K562 (cell line): ENCODE measurements around the gene FUT2. TPM values are rescaled to one million over a fixed set of nuclear protein-coding genes. Genes with fewer than 3 reads are reported as not detected.

Source experiments
- CEBPZ ChIP-seq: fragments of 150-350 bp; IDR thresholded peaks from 2 replicates; pipeline ENCODE4 v1.6.1; 2014; ENCODE audit warnings: low read depth, mild to moderate bottlenecking, low read length, borderline replicate concordance
- CREB5 ChIP-seq: fragments of 250-450 bp; sonication (Bioruptor Pico); IDR thresholded peaks from 2 replicates; pipeline ENCODE4 v1.5.0; 2020; ENCODE audit warnings: mild to moderate bottlenecking
- CXXC5 ChIP-seq: fragments of 250-450 bp; sonication (Bioruptor Pico); IDR thresholded peaks from 2 replicates; pipeline ENCODE4 v1.8.0; 2022; ENCODE audit warnings: inconsistent platforms, mild to moderate bottlenecking, moderate library complexity
- ELF4 ChIP-seq: fragments of 450-650 bp; formaldehyde crosslinking; IDR thresholded peaks from 2 replicates; pipeline ENCODE4 v1.4.0; 2022; ENCODE audit warnings: missing genetic modification characterization
- GATA2 ChIP-seq: sonication (generic); formaldehyde crosslinking; IDR thresholded peaks from 2 replicates; pipeline ENCODE4 v1.4.0; 2020; ENCODE audit warnings: mild to moderate bottlenecking, missing genetic modification reagents
- KAT2B ChIP-seq: IDR thresholded peaks from one replicate; pipeline ENCODE4 v1.6.1; 2012; ENCODE audit warnings: low read depth, mild to moderate bottlenecking, control low read depth, inconsistent platforms, low read length, moderate library complexity
- LEF1 ChIP-seq: fragments of 450-650 bp; IDR thresholded peaks from 2 replicates; pipeline ENCODE4 v1.6.1; 2016; ENCODE audit warnings: mild to moderate bottlenecking
- PCBP2 ChIP-seq: fragments of 200-400 bp; formaldehyde crosslinking; IDR thresholded peaks from 2 replicates; pipeline ENCODE4 v1.6.1; 2018; ENCODE audit warnings: low read length, low read depth, mild to moderate bottlenecking, moderate library complexity; ENCODE audit not compliant: poor library complexity, severe bottlenecking
- PHB2 ChIP-seq: fragments of 450-650 bp; IDR thresholded peaks from 2 replicates; pipeline ENCODE4 v1.6.1; 2017; ENCODE audit warnings: low read depth
- SIN3B ChIP-seq: fragments of 450-650 bp; IDR thresholded peaks from 2 replicates; pipeline ENCODE4 v1.6.1; 2017; ENCODE audit warnings: low read depth, mild to moderate bottlenecking, moderate library complexity
- SMAD4 ChIP-seq: fragments of 250-450 bp; sonication (Bioruptor Pico); conservative IDR thresholded peaks from 2 replicates; pipeline ENCODE4 v1.8.0; 2021; ENCODE audit warnings: inconsistent platforms, mild to moderate bottlenecking, moderate library complexity
- SOX6 ChIP-seq: fragments of 450-650 bp; IDR thresholded peaks from 2 replicates; pipeline ENCODE4 v1.6.1; 2014; ENCODE audit warnings: mild to moderate bottlenecking
- TFAP4 ChIP-seq: sonication (generic); formaldehyde crosslinking; IDR thresholded peaks from 2 replicates; pipeline ENCODE4 v1.8.0; 2022; ENCODE audit warnings: missing genetic modification reagents, mild to moderate bottlenecking, moderate library complexity, borderline replicate concordance
- THAP12 ChIP-seq: fragments of 250-450 bp; sonication (Bioruptor Pico); IDR thresholded peaks from 2 replicates; pipeline ENCODE4 v1.9.0; 2021; ENCODE audit warnings: mild to moderate bottlenecking, inconsistent platforms
- ZBTB49 ChIP-seq: sonication (generic); formaldehyde crosslinking; IDR thresholded peaks from 2 replicates; pipeline ENCODE4 v1.8.0; 2022; ENCODE audit warnings: missing genetic modification reagents, mild to moderate bottlenecking, borderline replicate concordance
- ZNF217 ChIP-seq: sonication (generic); formaldehyde crosslinking; IDR thresholded peaks from 2 replicates; pipeline ENCODE4 v1.8.0; 2022; ENCODE audit warnings: mild to moderate bottlenecking, missing genetic modification reagents
- polyA plus RNA-seq, 8 experiments: library from polyadenylated mRNA; depleted of rRNA in 4 of 8; stranded (reverse) in 5 of 8; unstranded in 3 of 8; fragments of >200 nt; fragmentation: Nextera tagmentation in 2 of 8; fragmentation: Illumina TruSeq in 1 of 8; extraction: Ambion mirVana in 2 of 8; extraction: Trizol in 1 of 8; gene quantifications; 2 replicates each; pipeline versions ENCODE4 v1.2.1 to v1.2.3, GENCODE V29; 2011 to 2014; ENCODE audit warnings: inconsistent platforms in 1 of 8, missing spikeins in 1 of 8
- total RNA-seq, 7 experiments: library from RNA; depleted of rRNA in 6 of 7; stranded (reverse); fragments of >200 nt in 6 of 7; fragmentation: Illumina TruSeq in 2 of 7; extraction: Trizol in 2 of 7; gene quantifications; 2 replicates each; pipeline versions ENCODE4 v1.2.1 to v1.2.3, GENCODE V29; 2011 to 2021; ENCODE audit warnings: low replicate concordance in 1 of 7

FUT2 gene
- total and polyA plus RNA-seq, 9 of the 15 experiments (the other 6 are each of a cell fraction or from before 2014, with no cell fraction given): 0.03 to 0.04 TPM; not detected in 7

GRCh38 chr19:48738557-48739403, 43.0 kb downstream of the FUT2 start (continued):
- TF ChIP-seq CEBPZ (no peak), SMAD4 (CRISPR knock-in tag) (peak; percentile 91), PCBP2 (no peak), GATA2 (no peak), LEF1 (no peak), CREB5 (CRISPR knock-in tag) (no peak), TFAP4 (CRISPR knock-in tag) (no peak), KAT2B (no peak), THAP12 (peak; percentile 93), CXXC5 (CRISPR knock-in tag) (peak; percentile 97), ZBTB49 (CRISPR knock-in tag) (no peak), SOX6 (peak; percentile 54), SIN3B (0 out of 2 replicates have a peak, but pooled peaks have one; percentile 50), PHB2 (peak; percentile 9; the same call in 1 of the 2 replicates), ZNF217 (CRISPR knock-in tag) (no peak), ELF4 (CRISPR knock-in tag) (peak; percentile 71; the same call in 1 of the 2 replicates)
